ENCODE measurements around the gene ICE2. TPM values are rescaled to one million over a fixed set of nuclear protein-coding genes. Genes with fewer than 3 reads are reported as not detected.

ICE2 gene
- total RNA-seq, 1 donor from 2014 or later: 50.3 TPM

GRCh38 chr15:60374209-60374608 is 104.7 kb downstream of the ICE2 start:
- Mint-ChIP-seq H3K4me1 (ENCODE audit: unreplicated experiment) (peaks cover 97% of the 10 kb centered on the region), H3K4me3 (ENCODE audit: unreplicated experiment) (peak overlapping the region; percentile 11), H3K27me3 (ENCODE audit: unreplicated experiment) (no peaks in the 10 kb centered on the region), H3K9me3 (ENCODE audit: unreplicated experiment) (no peaks in the 10 kb centered on the region), H3K27ac (ENCODE audit: unreplicated experiment) (peak overlapping the region; percentile 99), H3K36me3 (ENCODE audit: unreplicated experiment) (peaks cover 63% of the 10 kb centered on the region)
- no peak for DNase-seq (ENCODE audit: extremely low spot score, unreplicated experiment)
- TF ChIP-seq CTCF (IDR thresholded peaks at IDR 0.05): no peak

- Mint-ChIP-seq H3K27ac (ENCODE audit: unreplicated experiment) (peak overlapping the region; percentile 99), H3K4me3 (ENCODE audit: unreplicated experiment) (peak overlapping the region; percentile 14), H3K27me3 (ENCODE audit: unreplicated experiment) (no peaks in the 10 kb centered on the region), H3K9me3 (ENCODE audit: unreplicated experiment) (no peaks in the 10 kb centered on the region), H3K36me3 (ENCODE audit: unreplicated experiment) (peaks cover 64% of the 10 kb centered on the region), H3K4me1 (ENCODE audit: unreplicated experiment) (peaks cover 98% of the 10 kb centered on the region)
- TF ChIP-seq CTCF (IDR thresholded peaks at IDR 0.05): no peak
- no peak for DNase-seq (ENCODE audit: extremely low spot score, unreplicated experiment)
Measured at GRCh38 chr15:60373745-60374144, 105.2 kb downstream of the ICE2 start.

- Mint-ChIP-seq H3K27ac (ENCODE audit: unreplicated experiment) (peak overlapping the region; percentile 99), H3K27me3 (ENCODE audit: unreplicated experiment) (no peaks in the 10 kb centered on the region), H3K4me1 (ENCODE audit: unreplicated experiment) (peaks cover 98% of the 10 kb centered on the region), H3K36me3 (ENCODE audit: unreplicated experiment) (peaks cover 66% of the 10 kb centered on the region), H3K9me3 (ENCODE audit: unreplicated experiment) (no peaks in the 10 kb centered on the region), H3K4me3 (ENCODE audit: unreplicated experiment) (peak overlapping the region; percentile 14)
- TF ChIP-seq CTCF (IDR thresholded peaks at IDR 0.05): no peak
- DNase-seq (ENCODE audit: extremely low spot score, unreplicated experiment): no peak
Measured at GRCh38 chr15:60373327-60373726, 105.6 kb downstream of the ICE2 start.

- DNase-seq (ENCODE audit: extremely low spot score, unreplicated experiment): no peak
- no peak for TF ChIP-seq CTCF (IDR thresholded peaks at IDR 0.05)
- no peaks in the 10 kb centered on the region for H3K27me3 Mint-ChIP-seq (ENCODE audit: unreplicated experiment)
- H3K9me3 Mint-ChIP-seq (ENCODE audit: unreplicated experiment): no peaks in the 10 kb centered on the region
- peaks cover 94% of the 10 kb centered on the region for H3K4me1 Mint-ChIP-seq (ENCODE audit: unreplicated experiment)
- H3K27ac Mint-ChIP-seq (ENCODE audit: unreplicated experiment): peak overlapping the region; percentile 99
- peak overlapping the region; percentile 3 for H3K4me3 Mint-ChIP-seq (ENCODE audit: unreplicated experiment)
- peaks cover 64% of the 10 kb centered on the region for H3K36me3 Mint-ChIP-seq (ENCODE audit: unreplicated experiment)
Measured at GRCh38 chr15:60372756-60373155, 106.2 kb downstream of the ICE2 start.

GRCh38 chr15:60372227-60372626 is 106.7 kb downstream of the ICE2 start:
- DNase-seq (ENCODE audit: extremely low spot score, unreplicated experiment): no peak
- peak overlapping the region; percentile 99 for H3K27ac Mint-ChIP-seq (ENCODE audit: unreplicated experiment)
- H3K9me3 Mint-ChIP-seq (ENCODE audit: unreplicated experiment): no peaks in the 10 kb centered on the region
- no peak overlapping the region for H3K4me3 Mint-ChIP-seq (ENCODE audit: unreplicated experiment)
- TF ChIP-seq CTCF (IDR thresholded peaks at IDR 0.05): no peak
- peaks cover 89% of the 10 kb centered on the region for H3K4me1 Mint-ChIP-seq (ENCODE audit: unreplicated experiment)
- no peaks in the 10 kb centered on the region for H3K27me3 Mint-ChIP-seq (ENCODE audit: unreplicated experiment)
- H3K36me3 Mint-ChIP-seq (ENCODE audit: unreplicated experiment): peaks cover 61% of the 10 kb centered on the region

Measured in osteocyte (in vitro differentiated cells).